ENCODE measurements around the gene ODF4. TPM values are rescaled to one million over a fixed set of nuclear protein-coding genes. Genes with fewer than 3 reads are reported as not detected.

Gene ODF4
- total and polyA plus RNA-seq, 2 donors from 2014 or later = not detected

DNA sequence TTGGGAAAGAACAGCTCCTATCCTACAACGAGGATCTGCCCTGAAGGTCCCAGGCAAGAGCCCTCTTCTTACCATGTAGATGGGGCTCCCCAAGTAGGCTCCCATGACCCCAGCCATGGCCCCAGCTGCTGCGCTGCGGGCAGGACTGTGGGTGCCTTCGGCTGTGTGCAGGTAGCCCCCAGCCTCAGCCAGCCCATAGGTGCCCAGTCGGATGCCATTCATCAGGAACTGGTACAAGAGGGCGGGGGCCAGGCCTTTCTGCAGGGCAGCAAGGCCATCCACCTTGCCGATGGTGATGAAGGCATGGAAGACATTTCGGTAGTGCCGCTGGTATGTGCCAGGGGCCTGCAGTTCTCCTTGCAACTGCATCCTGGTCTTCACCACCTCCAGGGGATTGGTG lies 45.3 kb upstream of the ODF4 start:
- FAIRE-seq (no peak), DNase-seq (peak in 1 of 5 donors; percentile 73)
- TF ChIP-seq, protein P1, sequence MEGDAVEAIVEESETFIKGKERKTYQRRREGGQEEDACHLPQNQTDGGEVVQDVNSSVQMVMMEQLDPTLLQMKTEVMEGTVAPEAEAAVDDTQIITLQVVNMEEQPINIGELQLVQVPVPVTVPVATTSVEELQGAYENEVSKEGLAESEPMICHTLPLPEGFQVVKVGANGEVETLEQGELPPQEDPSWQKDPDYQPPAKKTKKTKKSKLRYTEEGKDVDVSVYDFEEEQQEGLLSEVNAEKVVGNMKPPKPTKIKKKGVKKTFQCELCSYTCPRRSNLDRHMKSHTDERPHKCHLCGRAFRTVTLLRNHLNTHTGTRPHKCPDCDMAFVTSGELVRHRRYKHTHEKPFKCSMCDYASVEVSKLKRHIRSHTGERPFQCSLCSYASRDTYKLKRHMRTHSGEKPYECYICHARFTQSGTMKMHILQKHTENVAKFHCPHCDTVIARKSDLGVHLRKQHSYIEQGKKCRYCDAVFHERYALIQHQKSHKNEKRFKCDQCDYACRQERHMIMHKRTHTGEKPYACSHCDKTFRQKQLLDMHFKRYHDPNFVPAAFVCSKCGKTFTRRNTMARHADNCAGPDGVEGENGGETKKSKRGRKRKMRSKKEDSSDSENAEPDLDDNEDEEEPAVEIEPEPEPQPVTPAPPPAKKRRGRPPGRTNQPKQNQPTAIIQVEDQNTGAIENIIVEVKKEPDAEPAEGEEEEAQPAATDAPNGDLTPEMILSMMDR (IDR thresholded peaks at IDR 0.05; ENCODE audit: borderline replicate concordance, extremely low read depth, insufficient read depth) = no peak
- H3K9ac ChIP-seq (ENCODE audit: low read length in 3 of 3) = no peak overlapping the region
- no peaks in the 10 kb centered on the region for H3K36me3 ChIP-seq (ENCODE audit: control insufficient read depth in 2 of 3, insufficient read depth in 3 of 3, low read length in 3 of 3)
- H3K4me1 ChIP-seq (ENCODE audit: control insufficient read depth in 2 of 3, insufficient read depth in 2 of 3, low read depth in 1 of 3, low read length in 3 of 3) = peaks cover 2 to 16% (median 4%) of the 10 kb centered on the region in 3 donors
- intact Hi-C loops (cut with DNase I) = no loop called here
- H3K4me3 ChIP-seq (ENCODE audit: low read length in 3 of 3) = peak overlapping the region in 1 of 3 donors; percentile 70
- no peaks in the 10 kb centered on the region for H3K9me3 ChIP-seq (ENCODE audit: control insufficient read depth in 2 of 3, insufficient read depth in 1 of 3, low read length in 3 of 3)
- H3K27ac ChIP-seq (ENCODE audit: low read depth in 2 of 2, low read length in 2 of 2) = no peak overlapping the region
- H3K27me3 ChIP-seq (ENCODE audit: control insufficient read depth, insufficient read depth, low read length) = no peaks in the 10 kb centered on the region

DNA sequence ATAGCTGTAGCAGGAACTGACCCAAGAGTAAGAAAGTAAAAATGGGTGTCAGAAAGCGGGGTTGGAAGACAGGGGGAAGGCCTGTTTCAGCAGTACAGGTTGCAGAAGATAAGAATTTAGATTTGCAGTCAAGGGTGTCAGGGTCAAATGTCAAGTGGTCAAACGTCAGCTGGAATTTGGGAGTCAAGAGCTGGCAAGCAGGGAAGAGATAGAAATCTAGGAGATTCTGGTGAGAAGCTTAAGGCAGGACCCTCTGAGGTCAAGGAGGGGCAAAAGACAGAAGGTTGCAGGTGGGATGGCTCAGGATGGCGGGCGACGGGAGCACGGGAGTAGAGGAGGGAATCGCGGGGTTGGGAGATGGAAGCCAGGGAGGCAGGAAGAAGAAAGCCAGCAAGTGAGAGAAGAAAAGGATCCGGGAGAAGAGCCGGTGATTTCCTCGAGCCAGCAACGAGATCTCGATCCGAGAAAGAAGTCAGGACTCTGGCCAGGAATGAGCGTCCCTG lies 44.8 kb upstream of the ODF4 start:
- Histone ChIP-seq H3K4me1 (ENCODE audit: control insufficient read depth in 2 of 3, insufficient read depth in 2 of 3, low read depth in 1 of 3, low read length in 3 of 3) (peaks cover 2 to 13% (median 3%) of the 10 kb centered on the region in 3 donors), H3K36me3 (ENCODE audit: control insufficient read depth in 2 of 3, insufficient read depth in 3 of 3, low read length in 3 of 3) (no peaks in the 10 kb centered on the region), H3K9me3 (ENCODE audit: control insufficient read depth in 2 of 3, insufficient read depth in 1 of 3, low read length in 3 of 3) (no peaks in the 10 kb centered on the region), H3K4me3 (ENCODE audit: low read length in 3 of 3) (peak overlapping the region; percentile 51 to 70 (median 56)), H3K27me3 (ENCODE audit: control insufficient read depth, insufficient read depth, low read length) (no peaks in the 10 kb centered on the region), H3K9ac (ENCODE audit: low read length in 3 of 3) (peak overlapping the region; percentile 6 to 57 (median 57)), H3K27ac (ENCODE audit: low read depth in 2 of 2, low read length in 2 of 2) (peak overlapping the region; percentile 52 to 85)
- TF ChIP-seq, protein P1 (IDR thresholded peaks at IDR 0.05; ENCODE audit: borderline replicate concordance, extremely low read depth, insufficient read depth) = no peak
- peak in 1 of 5 donors; percentile 67 for DNase-seq
- intact Hi-C loops (cut with DNase I) = no loop called here
- FAIRE-seq = no peak

DNA sequence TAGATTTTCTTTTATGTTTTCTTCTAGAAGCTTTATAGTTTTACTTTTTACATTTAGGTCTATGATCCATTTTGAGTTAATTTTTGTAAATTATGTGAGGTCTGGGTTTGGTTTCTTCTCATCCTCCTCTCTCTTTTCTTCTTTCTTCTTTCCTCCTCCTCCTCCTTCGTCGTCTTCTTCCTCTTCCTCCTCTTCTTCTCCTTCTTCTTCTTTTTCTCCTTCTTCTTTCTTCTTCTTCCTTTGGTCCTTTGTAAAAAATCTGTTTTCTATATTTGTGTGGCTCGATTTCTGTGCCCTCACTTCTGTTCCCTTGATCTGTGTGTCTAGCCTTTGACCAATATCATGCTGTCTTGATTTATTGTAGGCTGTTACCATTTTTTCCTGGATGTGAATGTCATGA lies 39.4 kb upstream of the ODF4 start:
- no peak overlapping the region for H3K4me3 ChIP-seq (ENCODE audit: low read length in 3 of 3)
- no peak overlapping the region for H3K27ac ChIP-seq (ENCODE audit: low read depth in 2 of 2, low read length in 2 of 2)
- no peaks in the 10 kb centered on the region for H3K27me3 ChIP-seq (ENCODE audit: control insufficient read depth, insufficient read depth, low read length)
- H3K9ac ChIP-seq (ENCODE audit: low read length in 3 of 3) = no peak overlapping the region
- no peaks in the 10 kb centered on the region for H3K9me3 ChIP-seq (ENCODE audit: control insufficient read depth in 2 of 3, insufficient read depth in 1 of 3, low read length in 3 of 3)
- DNase-seq = no peak
- TF ChIP-seq, protein P1 (IDR thresholded peaks at IDR 0.05; ENCODE audit: borderline replicate concordance, extremely low read depth, insufficient read depth) = no peak
- FAIRE-seq = no peak
- no peaks in the 10 kb centered on the region for H3K4me1 ChIP-seq (ENCODE audit: control insufficient read depth in 2 of 3, insufficient read depth in 2 of 3, low read depth in 1 of 3, low read length in 3 of 3)
- intact Hi-C loops (cut with DNase I) = no loop called here
- H3K36me3 ChIP-seq (ENCODE audit: control insufficient read depth in 2 of 3, insufficient read depth in 3 of 3, low read length in 3 of 3) = no peaks in the 10 kb centered on the region
